GM12873 (cell line): ENCODE measurements around the gene EFHC2.

Source experiments
- TF ChIP-seq, protein P1 (sequence below): IDR thresholded peaks from 2 replicates; pipeline ENCODE4 v1.5.1; 2012; ENCODE audit warnings: low read depth, mild to moderate bottlenecking, moderate library complexity, low read length, control low read depth; ENCODE audit not compliant: insufficient read depth; ENCODE audit errors: missing control alignments

The EFHC2 gene

GRCh38 chrX:44303119-44303518 lies 40.4 kb downstream of the EFHC2 start:
- TF ChIP-seq, protein P1, sequence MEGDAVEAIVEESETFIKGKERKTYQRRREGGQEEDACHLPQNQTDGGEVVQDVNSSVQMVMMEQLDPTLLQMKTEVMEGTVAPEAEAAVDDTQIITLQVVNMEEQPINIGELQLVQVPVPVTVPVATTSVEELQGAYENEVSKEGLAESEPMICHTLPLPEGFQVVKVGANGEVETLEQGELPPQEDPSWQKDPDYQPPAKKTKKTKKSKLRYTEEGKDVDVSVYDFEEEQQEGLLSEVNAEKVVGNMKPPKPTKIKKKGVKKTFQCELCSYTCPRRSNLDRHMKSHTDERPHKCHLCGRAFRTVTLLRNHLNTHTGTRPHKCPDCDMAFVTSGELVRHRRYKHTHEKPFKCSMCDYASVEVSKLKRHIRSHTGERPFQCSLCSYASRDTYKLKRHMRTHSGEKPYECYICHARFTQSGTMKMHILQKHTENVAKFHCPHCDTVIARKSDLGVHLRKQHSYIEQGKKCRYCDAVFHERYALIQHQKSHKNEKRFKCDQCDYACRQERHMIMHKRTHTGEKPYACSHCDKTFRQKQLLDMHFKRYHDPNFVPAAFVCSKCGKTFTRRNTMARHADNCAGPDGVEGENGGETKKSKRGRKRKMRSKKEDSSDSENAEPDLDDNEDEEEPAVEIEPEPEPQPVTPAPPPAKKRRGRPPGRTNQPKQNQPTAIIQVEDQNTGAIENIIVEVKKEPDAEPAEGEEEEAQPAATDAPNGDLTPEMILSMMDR: no peak

GRCh38 chrX:44299177-44299576 lies 44.3 kb downstream of the EFHC2 start:
- TF ChIP-seq, protein P1: no peak

GRCh38 chrX:44291468-44292092 lies 51.9 kb downstream of the EFHC2 start:
- TF ChIP-seq, protein P1: no peak

DNA sequence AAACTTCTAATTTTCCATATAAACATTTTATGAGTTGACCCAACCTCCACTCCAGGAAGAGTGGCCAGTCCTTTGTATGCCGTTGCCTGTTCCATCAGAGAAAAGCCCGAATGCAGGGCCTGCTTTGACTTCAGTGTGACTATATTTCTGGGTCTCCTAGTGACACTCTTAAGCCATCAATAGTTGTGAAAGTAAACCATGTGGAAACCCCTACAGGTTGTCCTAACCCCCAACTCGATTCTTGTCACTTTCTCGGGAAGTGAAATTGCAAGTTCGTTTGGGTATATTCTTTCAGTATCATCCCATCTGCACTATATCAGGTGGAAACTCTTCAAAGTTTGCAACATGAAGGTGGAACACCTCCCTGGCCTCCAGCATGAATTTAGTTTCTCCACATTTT lies 52.8 kb downstream of the EFHC2 start:
- TF ChIP-seq, protein P1: no peak

DNA sequence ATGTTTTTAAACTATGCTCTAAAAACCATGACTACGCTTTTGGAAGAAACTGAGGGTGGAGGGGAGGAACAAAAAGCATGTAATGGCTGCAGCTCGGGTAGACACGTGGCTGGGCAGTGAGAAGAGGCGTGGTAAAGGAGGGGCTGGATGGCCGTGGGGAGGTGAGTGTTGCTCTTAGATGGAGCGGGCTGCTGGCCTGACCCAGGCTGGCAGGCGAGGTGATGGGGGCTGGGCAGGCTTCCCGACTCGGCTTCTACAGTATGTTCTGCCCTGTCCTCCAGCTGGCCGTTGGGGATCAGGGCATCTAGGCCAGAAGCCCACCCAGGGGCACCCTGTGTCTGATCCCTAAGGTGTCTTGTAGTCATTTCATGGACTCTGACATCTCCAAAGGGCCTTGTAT lies 60.7 kb downstream of the EFHC2 start:
- TF ChIP-seq, protein P1: no peak

- TF ChIP-seq, protein P1: no peak
Measured at GRCh38 chrX:44280116-44280515, 63.4 kb downstream of the EFHC2 start.

GRCh38 chrX:44274096-44274495 lies 69.4 kb downstream of the EFHC2 start:
- TF ChIP-seq, protein P1: no peak
